ENCODE results near the gene ACOT9. TPM values are rescaled to one million over a fixed set of nuclear protein-coding genes. Genes with fewer than 3 reads are reported as not detected.

ACOT9 gene
- total RNA-seq, 1 donor from 2014 or later = 52.7 TPM

GRCh38 chrX:23783589-23784469 is 40.8 kb upstream of the ACOT9 start:
- Histone ChIP-seq H3K4me2 (peak overlapping the region; percentile 81), H3K36me3 (no peaks in the 10 kb centered on the region), H3K27me3 (no peaks in the 10 kb centered on the region), H3K4me3 (peak overlapping the region; percentile 86), H3F3A (ENCODE audit: low read depth) (peaks cover 3% of the 10 kb centered on the region), H3K9ac (peak overlapping the region; percentile 57), H3K79me2 (ENCODE audit: low read depth) (no peaks in the 10 kb centered on the region), H3K9me3 (ENCODE audit: low read depth) (no peaks in the 10 kb centered on the region), H4K20me1 (ENCODE audit: low read depth) (no peaks in the 10 kb centered on the region), H2AFZ (replicated peaks) (no peak overlapping the region), H3K4me1 (peaks cover 6% of the 10 kb centered on the region), H3K27ac (no peak overlapping the region)
- H3K4me3 Mint-ChIP-seq = peak overlapping the region; percentile 95
- peaks cover 27% of the 10 kb centered on the region for H3K4me1 Mint-ChIP-seq
- no peaks in the 10 kb centered on the region for H3K9me3 Mint-ChIP-seq
- peaks cover 19% of the 10 kb centered on the region for H3K36me3 Mint-ChIP-seq
- TF ChIP-seq EZH2 (IDR thresholded peaks at IDR 0.05) = no peak
- no peak for DNase-seq (ENCODE audit: low spot score)
- no peak overlapping the region for H3K27ac Mint-ChIP-seq
- H3K27me3 Mint-ChIP-seq (ENCODE audit: insufficient read depth, low read depth) = peaks cover 2% of the 10 kb centered on the region

DNA sequence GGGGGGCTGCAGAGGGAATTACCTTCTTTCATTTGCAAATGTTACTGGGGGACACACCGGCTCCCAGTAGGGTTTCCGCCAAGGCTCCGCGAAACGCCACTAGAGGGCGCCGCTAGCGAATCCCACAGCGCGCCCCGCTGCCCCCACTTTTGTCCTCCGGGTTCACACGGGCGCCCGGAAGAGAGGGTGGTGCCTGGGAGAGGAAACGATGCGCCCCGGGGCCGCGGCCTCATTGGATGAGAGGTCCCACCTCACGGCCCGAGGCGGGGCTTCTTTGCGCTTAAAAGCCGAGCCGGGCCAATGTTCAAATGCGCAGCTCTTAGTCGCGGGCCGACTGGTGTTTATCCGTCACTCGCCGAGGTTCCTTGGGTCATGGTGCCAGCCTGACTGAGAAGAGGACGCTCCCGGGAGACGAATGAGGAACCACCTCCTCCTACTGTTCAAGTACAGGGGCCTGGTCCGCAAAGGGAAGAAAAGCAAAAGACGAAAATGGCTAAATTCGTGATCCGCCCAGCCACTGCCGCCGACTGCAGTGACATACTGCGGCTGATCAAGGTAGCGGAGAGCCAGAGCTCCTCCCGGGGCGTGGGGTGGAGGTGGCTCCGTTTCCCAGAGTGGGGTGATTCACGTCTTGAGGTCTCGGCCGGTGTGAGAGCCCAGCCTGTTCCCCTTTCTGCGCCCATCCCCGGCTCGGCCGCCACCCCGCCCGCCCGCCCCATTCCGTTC is 40.0 kb upstream of the ACOT9 start, which contains the start of gene SAT1:
Gene SAT1, plus strand, starts transcription at position 311 of the 726 bp plus-strand sequence. Its CDS starts 179 bp downstream, at position 490.
- Histone ChIP-seq H3K4me3 (peak within 1 kb of the TSS; percentile 86), H3K4me1 (peaks cover 6% of the 10 kb centered on the region), H3K4me2 (peak within 1 kb of the TSS; percentile 81), H3F3A (ENCODE audit: low read depth) (peaks cover 3% of the 10 kb centered on the region), H2AFZ (replicated peaks) (peak within 1 kb of the TSS; percentile 92), H3K79me2 (ENCODE audit: low read depth) (no peaks in the 10 kb centered on the region), H3K27me3 (no peaks in the 10 kb centered on the region), H3K27ac (no peak within 1 kb of the TSS), H3K9ac (peak within 1 kb of the TSS; percentile 57), H4K20me1 (ENCODE audit: low read depth) (no peaks in the 10 kb centered on the region), H3K36me3 (no peaks in the 10 kb centered on the region), H3K9me3 (ENCODE audit: low read depth) (no peaks in the 10 kb centered on the region)
- Mint-ChIP-seq H3K9me3 (no peaks in the 10 kb centered on the region), H3K4me1 (peaks cover 25% of the 10 kb centered on the region), H3K4me3 (peak within 1 kb of the TSS; percentile 95), H3K36me3 (peaks cover 19% of the 10 kb centered on the region), H3K27me3 (ENCODE audit: insufficient read depth, low read depth) (peaks cover 2% of the 10 kb centered on the region), H3K27ac (peak within 1 kb of the TSS; percentile 70)
- DNase-seq (ENCODE audit: low spot score) = peak; percentile 100
- TF ChIP-seq, protein P1, sequence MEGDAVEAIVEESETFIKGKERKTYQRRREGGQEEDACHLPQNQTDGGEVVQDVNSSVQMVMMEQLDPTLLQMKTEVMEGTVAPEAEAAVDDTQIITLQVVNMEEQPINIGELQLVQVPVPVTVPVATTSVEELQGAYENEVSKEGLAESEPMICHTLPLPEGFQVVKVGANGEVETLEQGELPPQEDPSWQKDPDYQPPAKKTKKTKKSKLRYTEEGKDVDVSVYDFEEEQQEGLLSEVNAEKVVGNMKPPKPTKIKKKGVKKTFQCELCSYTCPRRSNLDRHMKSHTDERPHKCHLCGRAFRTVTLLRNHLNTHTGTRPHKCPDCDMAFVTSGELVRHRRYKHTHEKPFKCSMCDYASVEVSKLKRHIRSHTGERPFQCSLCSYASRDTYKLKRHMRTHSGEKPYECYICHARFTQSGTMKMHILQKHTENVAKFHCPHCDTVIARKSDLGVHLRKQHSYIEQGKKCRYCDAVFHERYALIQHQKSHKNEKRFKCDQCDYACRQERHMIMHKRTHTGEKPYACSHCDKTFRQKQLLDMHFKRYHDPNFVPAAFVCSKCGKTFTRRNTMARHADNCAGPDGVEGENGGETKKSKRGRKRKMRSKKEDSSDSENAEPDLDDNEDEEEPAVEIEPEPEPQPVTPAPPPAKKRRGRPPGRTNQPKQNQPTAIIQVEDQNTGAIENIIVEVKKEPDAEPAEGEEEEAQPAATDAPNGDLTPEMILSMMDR (IDR thresholded peaks at IDR 0.05) = peak; percentile 96
- TF ChIP-seq EZH2phosphoT487 (IDR thresholded peaks at IDR 0.05) (no peak), EZH2 (IDR thresholded peaks at IDR 0.05) (no peak)

DNA sequence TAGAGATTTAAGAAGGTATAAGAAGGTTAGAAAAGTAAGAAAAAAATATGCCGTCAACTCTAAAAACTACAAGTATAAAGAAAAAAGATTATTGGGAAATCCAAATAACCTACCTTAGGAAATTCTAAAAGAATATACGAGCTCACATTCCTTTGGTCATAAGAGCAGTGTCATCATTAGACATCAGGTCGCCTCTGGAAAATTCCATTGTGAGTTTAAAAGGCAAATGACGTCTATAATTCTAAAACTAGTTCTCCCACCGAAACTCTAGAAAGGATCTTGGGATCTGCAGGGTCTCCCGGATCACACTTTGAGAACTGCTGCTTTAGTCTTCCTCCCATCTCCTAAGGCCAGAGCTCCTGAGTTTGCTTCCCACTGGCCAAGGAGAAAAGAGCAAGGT is 39.4 kb upstream of the ACOT9 start:
- Histone ChIP-seq H3K36me3 (no peaks in the 10 kb centered on the region), H3K79me2 (ENCODE audit: low read depth) (no peaks in the 10 kb centered on the region), H3K9ac (no peak overlapping the region), H3K27ac (no peak overlapping the region), H2AFZ (replicated peaks) (peak overlapping the region; percentile 92), H3K4me2 (peak overlapping the region; percentile 55), H3K9me3 (ENCODE audit: low read depth) (no peaks in the 10 kb centered on the region), H3K27me3 (no peaks in the 10 kb centered on the region), H4K20me1 (ENCODE audit: low read depth) (no peaks in the 10 kb centered on the region), H3F3A (ENCODE audit: low read depth) (peaks cover 3% of the 10 kb centered on the region), H3K4me3 (peak overlapping the region; percentile 86), H3K4me1 (peaks cover 6% of the 10 kb centered on the region)
- peaks cover 24% of the 10 kb centered on the region for H3K4me1 Mint-ChIP-seq
- H3K27ac Mint-ChIP-seq = peak overlapping the region; percentile 70
- H3K9me3 Mint-ChIP-seq = no peaks in the 10 kb centered on the region
- peaks cover 2% of the 10 kb centered on the region for H3K27me3 Mint-ChIP-seq (ENCODE audit: insufficient read depth, low read depth)
- TF ChIP-seq EZH2phosphoT487 (IDR thresholded peaks at IDR 0.05) (no peak), EZH2 (IDR thresholded peaks at IDR 0.05) (no peak)
- TF ChIP-seq, protein P1 (IDR thresholded peaks at IDR 0.05) = no peak
- peaks cover 19% of the 10 kb centered on the region for H3K36me3 Mint-ChIP-seq
- H3K4me3 Mint-ChIP-seq = peak overlapping the region; percentile 95
- DNase-seq (ENCODE audit: low spot score) = no peak
